Activated CD8-positive, alpha-beta memory T cell treated with anti-CD3 and anti-CD28 coated beads for 1 hour (primary cell): ENCODE measurements around the gene SPTSSB.
A peak's percentile ranks its signal among the peaks of the same experiment; 100 is the strongest.

Source experiments
- DNase-seq, 2 donors: peaks; one replicate each; pipeline ENCODE4 v3.0.0-alpha.2; 2020; ENCODE audit warnings: low read depth in 1 of 2; ENCODE audit errors: extremely low read depth in 1 of 2

The SPTSSB gene

GRCh38 chr3:161339517-161340500, 31.5 kb downstream of the SPTSSB start:
- no peak for DNase-seq

GRCh38 chr3:161337311-161337710, 34.0 kb downstream of the SPTSSB start:
- no peak for DNase-seq

- no peak for DNase-seq
Observed at GRCh38 chr3:161336661-161337060, 34.7 kb downstream of the SPTSSB start.

GRCh38 chr3:161333696-161334095, 37.6 kb downstream of the SPTSSB start:
- no peak for DNase-seq

- DNase-seq, result no peak
Observed at GRCh38 chr3:161332792-161333191, 38.5 kb downstream of the SPTSSB start.

- DNase-seq, result no peak
Observed at GRCh38 chr3:161325059-161325458, 46.3 kb downstream of the SPTSSB start.

- no peak for DNase-seq
Observed at GRCh38 chr3:161323926-161324621, 47.2 kb downstream of the SPTSSB start.

GRCh38 chr3:161322781-161323568, 48.3 kb downstream of the SPTSSB start:
- no peak for DNase-seq

- DNase-seq, result no peak
Observed at GRCh38 chr3:161320837-161321236, 50.5 kb downstream of the SPTSSB start.

GRCh38 chr3:161319867-161320266, 51.5 kb downstream of the SPTSSB start:
- DNase-seq, result no peak

- no peak for DNase-seq
Observed at GRCh38 chr3:161317077-161317476, 54.2 kb downstream of the SPTSSB start.

- no peak for DNase-seq
Observed at GRCh38 chr3:161316006-161316689, 55.2 kb downstream of the SPTSSB start.

- DNase-seq, result no peak
Observed at GRCh38 chr3:161314836-161315395, 56.4 kb downstream of the SPTSSB start.

GRCh38 chr3:161310649-161311423, 60.5 kb downstream of the SPTSSB start:
- peak in 1 of 2 donors; percentile 6 for DNase-seq

GRCh38 chr3:161305095-161305991, 66.0 kb downstream of the SPTSSB start:
- no peak for DNase-seq

- DNase-seq, result no peak
Observed at GRCh38 chr3:161296814-161297213, 74.5 kb downstream of the SPTSSB start.

- DNase-seq, result no peak
Observed at GRCh38 chr3:161295325-161295724, 76.0 kb downstream of the SPTSSB start.
